ENCODE measurements around the gene TWNK.

- TF ChIP-seq CTCF (IDR thresholded peaks at IDR 0.05): no peak
- no peak for TF ChIP-seq POLR2A (IDR thresholded peaks at IDR 0.05)
- no peak for TF ChIP-seq EP300 (IDR thresholded peaks at IDR 0.05)
Observed at GRCh38 chr10:100962351-100963080, 24.8 kb upstream of the TWNK start.

Measured in gastroesophageal sphincter (tissue), 3 donors.